CD1c-positive myeloid dendritic cell (primary cell): ENCODE measurements around the gene BRD7.
"Not testable (repeated sequence)": the region's sequence is repeated elsewhere in the genome, so short reads cannot be mapped to it uniquely, and the experiment has no call there.

Experiments used
- DNase-seq: peaks from one replicate; pipeline ENCODE4 v3.0.0-alpha.2; 2016; ENCODE audit errors: extremely low spot score

The BRD7 gene

DNA sequence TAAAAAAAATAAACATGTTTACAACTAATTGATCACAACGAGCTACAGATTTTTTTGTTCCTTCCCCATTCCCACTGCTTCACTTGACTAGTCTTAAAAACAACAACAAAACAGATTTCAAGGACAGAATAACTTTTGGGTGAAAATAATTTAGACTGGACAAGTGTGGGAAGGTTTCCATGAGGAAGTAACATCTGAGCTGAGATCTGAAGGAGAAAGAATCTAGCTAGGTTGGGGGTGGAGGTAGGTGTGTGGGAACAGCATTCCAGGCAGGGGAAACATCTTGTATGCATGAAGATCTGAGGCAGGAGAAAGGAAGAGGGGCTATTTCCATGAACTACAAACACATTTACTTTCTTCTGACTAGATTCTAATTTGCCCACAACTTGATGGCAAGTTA lies 9.2 kb downstream of the BRD7 start:
- no peak for DNase-seq

DNA sequence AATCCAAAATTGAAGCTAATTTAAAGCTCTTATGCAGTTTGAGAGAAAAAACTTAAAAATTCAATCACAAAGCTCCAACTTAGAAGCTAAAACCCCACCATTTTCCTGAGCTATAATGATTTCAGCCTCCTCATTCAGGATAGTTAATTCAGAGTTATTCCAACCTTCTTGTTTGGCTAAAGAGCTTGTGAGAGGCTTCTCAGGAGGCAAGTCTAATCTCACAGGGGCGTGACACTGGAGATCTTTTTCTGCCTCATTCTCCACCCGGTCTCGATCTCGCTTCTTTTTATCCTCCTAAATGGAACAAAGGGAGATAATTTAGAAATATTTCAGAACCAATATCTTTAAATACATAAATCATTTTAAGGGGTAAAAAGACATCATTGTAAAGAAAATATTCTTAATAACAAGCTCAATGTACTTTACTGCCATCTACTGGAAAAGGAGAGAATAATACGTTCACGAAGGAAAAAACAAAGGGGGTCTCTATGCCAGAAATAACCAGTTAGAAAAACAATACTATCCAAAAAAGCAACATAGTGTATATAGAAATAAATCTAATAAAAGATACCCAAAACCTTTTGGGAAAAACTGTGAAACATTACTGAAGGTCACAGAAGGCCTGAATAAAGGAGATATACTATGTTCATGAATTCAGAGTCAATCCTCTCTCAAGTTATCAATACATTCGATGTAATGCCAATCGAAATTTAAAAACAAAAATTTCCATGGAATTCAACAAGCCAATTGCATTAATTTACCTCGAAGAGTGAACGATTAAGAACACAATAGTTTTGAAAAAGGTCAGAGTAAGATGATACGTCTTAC lies 13.9 kb downstream of the BRD7 start:
- DNase-seq = peak; percentile 52

DNA sequence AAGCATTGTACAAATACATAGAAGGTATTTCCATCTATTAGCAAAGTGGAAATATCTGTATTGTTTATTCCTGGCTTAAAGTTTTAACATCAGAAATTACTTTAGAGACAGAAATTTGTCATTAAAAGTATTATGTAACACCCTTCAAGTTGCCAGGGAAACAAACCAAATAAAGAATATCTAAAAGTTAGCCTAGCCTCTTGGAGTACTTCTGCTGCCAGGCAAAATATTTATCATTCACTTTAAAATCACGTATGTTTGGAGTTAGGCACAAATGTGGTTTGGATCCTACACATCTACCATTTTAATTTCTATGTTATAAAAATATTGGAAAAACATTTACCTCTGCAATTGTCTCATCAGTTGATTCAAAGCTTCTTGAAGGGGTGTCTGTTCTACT lies 14.7 kb downstream of the BRD7 start:
- no peak for DNase-seq

DNA sequence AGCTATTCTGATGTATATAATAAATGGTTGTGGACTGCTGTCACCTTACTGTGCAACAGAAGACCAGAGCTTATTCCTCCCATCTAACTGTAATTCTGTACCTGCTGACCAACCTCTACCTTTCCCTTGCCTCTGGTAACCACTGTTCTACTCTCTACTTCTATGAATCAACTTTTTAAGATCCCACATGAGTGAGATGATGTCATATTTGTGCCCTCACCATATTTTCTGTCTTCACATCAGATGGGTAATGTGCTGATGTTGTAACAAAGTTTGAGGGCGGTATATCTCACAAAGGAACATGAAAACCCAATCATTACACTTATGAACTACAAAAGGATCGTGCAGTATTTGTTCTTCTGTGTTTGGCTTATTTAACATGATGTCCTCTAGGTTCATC lies 16.8 kb downstream of the BRD7 start:
- no peak for DNase-seq

DNA sequence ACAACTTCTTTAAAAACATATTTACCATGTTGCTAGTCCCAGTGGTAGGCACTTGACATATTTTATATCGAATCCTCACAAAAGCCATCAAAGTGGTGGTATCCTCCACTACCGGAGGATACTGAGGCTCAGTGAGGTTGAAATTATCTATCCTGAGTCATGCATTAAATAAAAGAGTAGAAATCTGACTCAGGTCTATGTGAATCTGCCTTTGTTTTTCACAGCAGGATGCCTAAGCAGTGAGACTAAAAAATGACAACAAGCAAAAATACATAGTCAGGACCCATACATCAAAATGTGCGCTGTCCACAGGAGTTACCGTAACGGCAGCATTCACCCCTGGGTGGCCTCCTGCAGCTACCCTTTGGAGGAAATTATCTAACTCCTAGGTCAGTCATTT lies 17.7 kb downstream of the BRD7 start:
- no peak for DNase-seq

DNA sequence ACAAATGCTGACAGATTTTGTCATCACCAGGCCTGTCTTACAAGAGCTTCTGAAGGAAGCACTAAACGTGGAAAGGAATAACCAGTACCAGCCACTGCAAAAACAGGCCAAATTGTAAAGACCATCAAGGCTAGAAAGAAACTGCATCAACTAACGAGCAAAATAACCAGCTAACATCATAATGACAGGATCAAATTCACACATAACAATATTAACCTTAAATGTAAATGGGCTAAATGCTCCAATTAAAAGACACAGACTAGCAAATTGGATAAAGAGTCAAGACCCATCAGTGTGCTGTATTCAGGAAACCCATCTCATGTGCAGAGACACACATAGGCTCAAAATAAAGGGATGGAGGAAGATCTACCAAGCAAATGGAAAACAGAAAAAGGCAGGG lies 23.6 kb downstream of the BRD7 start:
- not testable (repeated sequence) for DNase-seq

DNA sequence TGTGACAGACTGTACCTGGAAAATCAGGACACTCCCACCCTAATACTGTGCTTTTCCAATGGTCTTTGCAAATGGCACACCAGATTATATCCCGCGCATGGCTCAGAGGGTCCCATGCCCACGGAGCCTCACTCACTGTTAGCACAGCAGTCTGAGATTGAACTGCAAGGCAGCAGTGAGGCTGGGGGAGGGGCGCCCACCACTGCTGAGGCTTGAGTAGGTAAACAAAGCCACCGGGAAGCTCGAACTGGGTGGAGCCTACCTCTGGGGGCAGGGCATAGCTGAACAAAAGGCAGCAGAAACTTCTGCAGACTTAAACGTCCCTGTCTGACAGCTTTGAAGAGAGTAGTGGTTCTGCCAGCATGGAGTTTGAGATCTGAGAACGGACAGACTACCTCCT lies 25.2 kb downstream of the BRD7 start:
- DNase-seq = not testable (repeated sequence)

DNA sequence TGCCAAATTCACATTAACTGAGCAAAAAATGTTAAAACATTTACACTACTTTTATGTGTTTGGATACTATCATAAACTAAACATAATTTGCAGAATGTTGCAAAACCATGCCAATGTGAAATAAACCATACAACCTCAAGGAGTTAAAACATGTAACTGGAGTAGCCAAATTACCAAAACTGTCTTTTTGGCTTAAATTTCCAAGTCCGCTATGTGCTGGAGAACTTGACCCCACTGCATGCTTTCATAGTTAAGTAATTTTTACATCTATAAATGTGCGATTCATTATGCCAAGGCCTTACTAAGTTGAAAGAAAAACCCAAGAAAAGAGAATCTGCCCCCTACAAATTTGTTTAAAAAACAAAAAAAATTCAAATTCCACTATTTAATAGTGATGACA lies 28.2 kb downstream of the BRD7 start:
- DNase-seq = no peak

DNA sequence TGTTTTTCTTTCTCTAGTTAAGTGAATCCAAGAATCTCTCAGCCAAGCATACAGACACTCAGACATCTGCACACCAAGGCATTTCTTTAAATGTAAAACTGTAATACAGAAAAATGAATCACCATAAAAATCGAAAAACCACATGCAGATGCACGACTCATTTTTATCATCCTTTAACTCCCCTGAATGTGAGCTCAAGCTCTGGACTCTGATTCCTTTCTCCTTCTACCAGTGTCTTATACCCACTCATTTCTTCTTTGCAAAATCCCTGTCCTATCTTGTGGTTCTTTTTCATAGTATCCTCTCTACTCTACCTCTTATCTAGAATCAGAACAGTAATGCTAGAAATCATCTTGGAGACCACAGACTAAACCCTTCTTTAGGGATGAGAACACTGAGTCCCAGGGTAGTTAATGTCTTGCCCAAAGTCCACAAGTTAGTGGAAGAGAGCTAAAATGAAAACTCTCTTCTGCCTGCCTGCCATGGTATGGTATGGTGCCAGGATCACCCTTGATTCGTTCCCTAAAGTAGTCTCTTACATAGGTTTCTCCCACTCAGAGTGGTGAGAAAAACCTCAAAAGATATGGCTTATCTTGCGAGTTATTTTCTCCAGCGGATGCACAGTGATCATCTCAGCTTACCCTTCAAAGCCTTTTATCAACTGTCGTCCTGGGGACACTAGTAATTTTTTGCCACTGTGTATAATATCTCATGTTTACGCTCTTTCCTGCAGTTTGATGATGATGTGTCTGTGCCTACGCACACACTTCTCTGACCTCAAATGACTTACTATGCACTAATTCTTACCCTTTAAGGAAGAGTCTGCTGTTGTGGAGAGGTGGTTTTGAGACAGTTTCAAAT lies 30.2 kb downstream of the BRD7 start:
- DNase-seq = no peak

DNA sequence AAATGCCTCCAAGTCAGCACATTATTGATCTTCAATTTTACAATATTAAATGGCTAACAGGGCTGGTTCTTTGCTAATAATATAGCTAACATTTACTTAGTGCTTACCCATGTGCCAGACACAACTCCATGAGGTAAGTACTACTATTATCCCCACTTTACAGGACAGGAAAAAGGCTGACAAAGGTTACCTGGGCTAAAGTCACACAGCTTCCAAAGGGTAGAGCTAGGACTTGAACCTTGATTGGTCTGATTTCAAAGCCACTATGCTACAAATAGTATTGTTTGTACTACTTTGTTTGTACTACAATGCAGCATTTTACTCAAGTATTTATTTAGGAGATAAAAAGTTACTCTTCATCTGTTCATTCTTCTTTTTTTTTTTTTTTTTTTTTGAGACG lies 31.9 kb downstream of the BRD7 start:
- DNase-seq = no peak

DNA sequence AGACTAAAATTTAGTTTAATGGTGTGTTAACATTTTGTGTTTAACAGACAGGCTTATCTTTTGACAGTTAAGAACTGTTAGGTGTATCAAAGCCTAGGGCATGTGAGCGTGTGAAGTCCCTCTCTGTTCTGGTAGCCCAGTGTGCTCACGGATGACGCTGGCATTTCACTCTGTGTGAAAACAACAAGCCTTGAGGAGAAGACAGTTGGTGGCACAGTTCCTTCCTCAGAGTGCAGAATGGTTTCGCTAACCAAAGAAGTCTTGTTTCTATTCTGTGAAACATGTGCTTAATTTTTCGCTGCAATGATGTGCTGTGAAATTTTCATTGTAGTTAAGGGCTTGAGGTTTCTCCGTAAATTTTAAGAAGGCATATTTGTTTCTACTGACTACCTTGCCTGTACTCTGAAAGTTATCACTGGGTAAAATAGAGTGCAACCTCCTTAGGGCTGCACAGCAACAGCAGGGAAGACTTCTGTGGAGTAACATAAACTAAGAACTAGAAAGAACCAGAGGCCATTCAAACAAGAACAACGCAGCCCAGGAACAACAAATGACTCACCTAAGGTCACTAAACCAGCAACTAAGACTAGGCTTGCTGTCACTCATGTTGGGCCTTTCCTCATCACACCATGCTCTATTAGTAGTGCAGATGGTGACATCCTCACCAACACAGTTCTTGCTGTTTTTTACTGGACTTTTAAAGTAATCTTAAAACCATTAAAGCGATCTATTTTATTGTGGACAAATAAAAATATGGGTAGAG lies 33.4 kb downstream of the BRD7 start:
- no peak for DNase-seq

DNA sequence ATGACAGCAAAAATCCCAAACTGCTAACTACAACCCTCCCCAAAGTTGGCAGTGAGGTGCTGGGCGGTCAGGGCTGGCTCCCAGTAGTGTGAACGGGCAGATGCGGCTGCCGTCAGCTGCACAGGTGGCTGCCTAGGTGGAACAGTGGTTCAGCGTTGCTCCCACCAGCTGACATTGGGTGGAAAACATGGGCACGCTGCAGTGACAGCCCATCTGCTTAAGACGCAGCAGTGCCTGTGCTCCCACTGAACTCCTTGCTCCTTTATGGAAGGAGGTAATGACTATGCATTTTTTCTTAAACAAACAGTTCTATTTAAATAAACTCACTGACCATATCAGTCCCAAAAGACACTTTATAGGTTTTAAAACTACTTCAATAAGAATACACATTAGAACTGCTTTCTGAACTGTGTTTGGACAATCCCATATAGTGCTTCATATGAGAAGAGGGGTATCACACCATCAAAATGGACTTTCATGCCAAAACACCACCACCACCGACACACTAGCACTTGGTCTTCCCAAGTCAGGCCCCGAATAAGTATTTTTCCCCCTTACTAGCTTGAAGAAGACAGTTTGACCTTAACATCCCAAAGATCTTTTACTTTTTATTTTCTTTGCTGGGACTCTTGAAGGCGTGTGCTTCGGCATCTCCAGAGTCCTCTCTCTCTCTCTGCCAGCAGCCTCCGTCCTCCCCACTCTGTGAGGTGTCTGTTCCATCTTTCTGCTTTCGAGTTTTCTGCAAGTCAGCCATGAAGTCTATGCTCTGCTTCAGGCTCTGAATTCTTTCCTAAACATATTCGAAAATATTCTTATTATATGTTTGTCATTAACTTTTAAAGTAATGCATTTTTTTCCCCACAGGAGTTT lies 34.4 kb downstream of the BRD7 start:
- no peak for DNase-seq

DNA sequence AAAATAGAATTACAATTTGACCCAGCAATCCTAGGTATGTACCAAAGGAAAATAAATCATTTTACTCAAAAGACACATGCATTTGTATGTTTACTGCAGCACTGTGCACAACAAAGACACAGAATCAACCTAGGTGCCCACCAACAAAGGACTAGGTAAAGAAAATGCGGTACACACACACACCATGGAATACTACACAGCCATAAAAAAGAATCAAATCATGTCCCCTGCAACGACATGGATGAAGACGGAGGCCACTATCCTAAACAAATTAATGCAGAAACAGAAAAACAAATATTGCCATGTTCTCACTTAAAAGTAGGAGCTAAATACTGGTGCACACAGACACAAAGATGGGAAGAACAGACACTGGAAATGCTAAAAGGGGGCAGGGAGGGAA lies 36.2 kb downstream of the BRD7 start:
- no peak for DNase-seq

DNA sequence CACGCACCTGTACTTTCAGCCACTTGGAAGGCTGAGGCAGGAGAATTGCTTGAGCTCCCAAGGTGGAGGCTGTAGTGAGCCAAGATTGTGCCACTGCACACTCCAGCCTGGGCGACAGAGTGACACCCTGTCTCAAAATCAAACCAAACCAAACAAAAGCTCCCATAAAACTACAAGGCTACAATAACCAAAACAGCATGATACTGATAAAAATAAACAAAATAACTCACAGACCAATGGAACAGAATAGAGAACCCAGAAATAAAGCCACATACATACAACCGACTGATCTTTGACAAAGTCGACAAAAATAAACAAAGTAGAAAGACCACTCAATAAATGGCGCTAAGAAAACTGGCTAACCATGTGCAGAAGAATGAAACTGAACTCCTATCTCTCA lies 37.2 kb downstream of the BRD7 start:
- DNase-seq = no peak

DNA sequence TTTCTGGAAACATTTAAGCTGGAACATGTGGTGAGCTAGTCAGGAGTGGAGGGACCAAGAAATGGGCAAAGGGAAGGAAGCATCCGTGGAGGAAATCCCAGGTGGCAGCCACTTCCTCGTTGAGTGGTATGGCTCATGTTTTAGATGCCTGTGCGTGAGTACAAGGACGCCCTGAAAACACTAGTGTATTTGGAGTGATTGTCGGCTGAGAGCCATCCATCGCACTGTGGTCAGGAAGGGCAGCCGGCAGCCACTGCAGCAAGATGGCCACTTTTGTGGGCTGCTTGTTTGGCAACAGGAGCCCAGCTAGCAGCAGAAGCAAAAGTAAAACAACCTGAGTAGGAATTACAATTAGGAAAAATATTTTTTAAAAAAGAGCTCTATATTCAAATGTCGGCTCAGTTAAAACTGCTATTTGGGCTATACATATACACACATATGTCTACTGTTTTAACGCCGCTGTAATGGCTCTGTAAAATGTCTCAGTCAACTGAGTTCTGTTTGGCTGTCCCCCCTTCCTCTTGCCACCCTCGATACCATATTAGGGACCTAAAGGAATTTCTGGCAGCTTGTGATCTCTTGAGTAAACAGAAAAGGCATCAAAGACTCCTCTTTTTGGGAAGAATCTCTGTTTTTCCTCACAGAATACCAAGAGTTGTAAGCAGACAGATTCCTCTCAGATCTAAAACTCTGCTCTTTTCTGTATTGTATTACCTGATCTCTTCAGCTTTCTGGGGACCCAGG lies 39.2 kb downstream of the BRD7 start:
- DNase-seq = no peak

DNA sequence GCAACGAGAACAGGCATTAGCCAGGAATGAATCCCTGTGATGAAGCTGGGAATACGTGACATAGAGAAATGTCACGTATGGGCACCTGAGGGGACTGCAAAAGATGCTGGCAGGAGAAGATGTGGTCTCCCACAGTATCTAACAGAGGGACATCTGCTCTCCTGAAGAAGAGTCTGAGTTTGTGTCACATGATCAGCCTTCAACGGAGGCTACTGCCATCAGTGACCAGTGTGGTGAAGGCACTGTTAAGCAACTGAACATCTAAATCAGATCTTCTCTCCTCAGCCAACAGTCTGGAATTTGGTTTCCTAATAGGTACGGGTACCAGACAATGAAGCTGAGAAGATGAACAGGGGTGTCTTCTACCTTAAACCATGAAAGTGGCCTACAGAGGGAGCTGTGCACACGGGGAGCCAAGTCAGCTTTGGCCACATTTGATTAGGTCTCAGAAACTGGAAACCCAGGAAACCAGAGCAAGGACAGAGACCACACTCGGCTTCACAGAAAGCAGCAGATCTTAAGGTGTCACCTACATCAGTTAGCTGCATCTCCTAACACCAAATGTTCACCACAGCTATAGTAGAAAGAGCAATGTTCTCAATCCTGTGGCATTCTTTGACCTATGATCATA lies 41.8 kb downstream of the BRD7 start:
- DNase-seq = peak; percentile 61

DNA sequence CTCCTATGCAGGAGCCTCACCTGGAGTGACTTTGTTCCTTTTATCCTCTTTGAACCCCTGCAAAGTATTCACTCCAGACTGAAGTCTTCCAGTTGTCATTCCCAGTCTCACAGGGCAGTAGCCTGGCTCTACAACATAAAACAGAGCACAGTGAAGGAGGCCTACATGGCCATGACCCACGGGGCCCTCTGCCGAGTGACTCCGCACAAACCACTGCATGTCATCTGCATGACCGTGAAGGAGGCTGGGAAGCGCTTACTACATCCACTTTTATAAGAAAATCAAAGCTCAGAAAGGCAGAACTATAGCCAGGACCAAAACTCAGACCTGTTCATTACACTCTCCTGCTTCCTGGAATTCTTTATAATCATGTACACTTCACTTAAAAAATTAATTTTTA lies 42.5 kb downstream of the BRD7 start:
- DNase-seq = no peak

DNA sequence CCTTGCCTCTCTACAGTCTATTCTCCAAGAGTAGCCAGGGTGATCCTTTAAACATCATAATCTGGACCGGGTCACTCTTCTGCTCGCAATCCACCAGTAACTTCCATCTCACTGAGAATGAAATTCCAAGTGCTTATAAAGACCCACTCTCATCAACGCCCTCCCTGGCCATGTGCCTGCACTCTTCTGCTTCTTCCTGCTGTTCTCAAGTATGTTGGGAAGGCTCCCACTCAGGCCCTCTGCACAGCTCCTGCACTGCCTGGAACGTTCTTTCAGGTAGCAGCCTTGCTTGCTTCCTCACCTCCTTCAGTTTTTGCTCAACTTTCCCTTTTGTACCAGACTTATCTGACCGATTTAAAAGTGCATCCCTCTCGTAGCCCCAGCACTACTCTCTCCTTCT lies 44.4 kb downstream of the BRD7 start:
- no peak for DNase-seq

DNA sequence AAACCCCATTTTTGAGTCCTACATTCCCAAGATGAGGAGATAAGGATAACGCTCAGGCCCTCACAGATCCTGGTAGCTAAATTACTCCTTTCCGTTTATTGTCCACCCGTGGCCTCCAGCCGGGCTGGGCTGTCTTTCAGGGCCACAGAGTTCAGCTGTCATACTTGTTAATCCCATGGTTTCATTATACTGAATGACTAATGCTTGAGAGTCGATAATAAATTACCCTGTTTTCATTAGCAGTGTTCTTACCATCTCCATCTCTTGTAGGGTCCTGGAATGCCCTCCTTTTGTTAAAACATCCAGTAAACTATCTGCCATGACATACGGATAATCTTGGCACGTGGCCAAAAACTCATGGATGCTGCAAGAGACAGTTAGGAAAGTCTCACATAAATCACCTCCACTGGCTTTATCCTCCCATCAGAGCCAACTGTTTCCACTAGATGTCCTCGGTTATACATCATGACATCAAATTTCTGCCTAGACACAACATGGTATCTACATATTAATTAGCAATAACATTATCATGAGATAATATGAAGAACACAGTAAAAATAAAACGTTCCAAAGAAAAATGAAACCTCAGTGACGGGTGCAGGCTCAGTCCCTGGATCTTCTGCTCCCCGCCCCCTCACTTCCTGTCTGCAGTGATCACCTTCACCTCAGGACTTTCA lies 45.3 kb downstream of the BRD7 start:
- DNase-seq = peak; percentile 28

DNA sequence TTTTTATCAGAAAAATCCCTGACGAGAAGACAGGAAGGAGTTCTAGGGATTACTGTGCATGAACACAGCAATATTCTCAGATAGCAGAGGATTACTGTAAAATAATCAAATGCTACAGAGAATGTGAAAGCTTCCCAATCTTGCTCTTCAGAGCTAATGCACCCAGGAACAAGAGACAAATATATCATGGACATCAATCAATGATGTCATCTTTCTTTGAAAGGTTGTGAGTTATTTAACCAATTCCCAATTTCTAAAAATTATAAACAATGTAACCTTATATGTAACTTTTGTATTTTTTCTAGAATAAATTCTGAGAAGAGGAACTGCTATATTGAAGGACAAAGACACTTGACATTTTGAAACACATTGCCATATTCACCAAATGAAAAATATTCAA lies 46.5 kb downstream of the BRD7 start:
- DNase-seq = no peak
